DMS 273 treated with DMSO at 0.1 percent for 48 hours (cell line): ENCODE results near the gene SEC61A1.

ENCODE experiments used
- DNase-seq: peaks from one replicate; lab custom pipeline; 2025; lab: John Stamatoyannopoulos, UW

Gene SEC61A1

DNA sequence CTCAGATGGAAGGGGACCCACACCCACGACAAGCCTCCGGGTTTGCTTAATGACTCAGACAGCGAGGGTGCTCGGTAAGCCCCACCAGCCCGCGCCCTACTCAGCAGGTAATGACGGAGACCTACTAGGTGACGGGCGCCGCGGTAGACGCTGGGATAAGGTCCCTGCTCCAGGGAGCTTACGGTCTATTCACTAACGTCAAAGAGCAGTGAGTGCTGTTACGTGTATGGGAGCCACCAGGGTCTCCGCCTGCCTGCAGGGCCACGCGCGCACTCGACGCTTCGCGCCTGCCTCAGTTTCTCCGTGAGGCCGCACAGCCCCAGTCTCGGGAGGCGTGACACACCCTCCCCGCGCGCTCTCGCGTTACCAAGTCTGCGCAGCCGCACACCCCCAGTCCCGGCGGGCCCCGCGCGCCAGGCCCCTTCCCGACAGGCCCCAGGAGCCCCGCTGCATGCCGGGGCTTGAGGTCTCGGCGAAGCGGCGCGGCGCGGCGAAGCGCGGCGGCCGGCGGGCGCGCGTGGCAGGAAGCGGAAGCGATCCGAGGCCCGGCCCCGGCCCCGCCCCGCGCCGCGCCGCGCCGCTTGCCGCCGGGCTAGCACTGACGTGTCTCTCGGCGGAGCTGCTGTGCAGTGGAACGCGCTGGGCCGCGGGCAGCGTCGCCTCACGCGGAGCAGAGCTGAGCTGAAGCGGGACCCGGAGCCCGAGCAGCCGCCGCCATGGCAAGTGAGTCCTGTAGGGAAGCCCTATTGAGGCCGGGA is at the start of gene SEC61A1:
Gene SEC61A1 (plus strand): TSS at position 601 of the 758 bp plus-strand sequence. CDS start 116 bp downstream, at position 717.
- peak; percentile 82 for DNase-seq

DNA sequence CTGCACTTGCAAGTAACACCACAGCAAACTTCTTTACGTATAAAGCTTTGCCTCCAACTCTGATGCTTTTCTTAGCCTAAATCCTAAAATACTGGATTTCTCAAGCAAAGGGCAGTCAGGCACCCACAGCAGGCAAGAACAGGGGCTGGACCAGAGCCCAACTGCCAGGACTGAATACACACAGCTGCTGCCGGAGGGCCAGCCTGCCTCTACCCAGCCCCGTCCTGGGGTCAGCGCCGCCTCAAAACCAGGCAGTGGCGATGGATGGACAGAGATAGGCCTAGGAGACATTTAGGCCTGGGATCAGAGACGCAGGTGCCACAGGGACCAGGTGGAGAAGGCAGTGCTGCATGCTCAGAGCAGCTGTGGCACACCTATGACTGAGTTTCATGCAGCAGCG is 47.6 kb upstream of the SEC61A1 start:
- no peak for DNase-seq

DNA sequence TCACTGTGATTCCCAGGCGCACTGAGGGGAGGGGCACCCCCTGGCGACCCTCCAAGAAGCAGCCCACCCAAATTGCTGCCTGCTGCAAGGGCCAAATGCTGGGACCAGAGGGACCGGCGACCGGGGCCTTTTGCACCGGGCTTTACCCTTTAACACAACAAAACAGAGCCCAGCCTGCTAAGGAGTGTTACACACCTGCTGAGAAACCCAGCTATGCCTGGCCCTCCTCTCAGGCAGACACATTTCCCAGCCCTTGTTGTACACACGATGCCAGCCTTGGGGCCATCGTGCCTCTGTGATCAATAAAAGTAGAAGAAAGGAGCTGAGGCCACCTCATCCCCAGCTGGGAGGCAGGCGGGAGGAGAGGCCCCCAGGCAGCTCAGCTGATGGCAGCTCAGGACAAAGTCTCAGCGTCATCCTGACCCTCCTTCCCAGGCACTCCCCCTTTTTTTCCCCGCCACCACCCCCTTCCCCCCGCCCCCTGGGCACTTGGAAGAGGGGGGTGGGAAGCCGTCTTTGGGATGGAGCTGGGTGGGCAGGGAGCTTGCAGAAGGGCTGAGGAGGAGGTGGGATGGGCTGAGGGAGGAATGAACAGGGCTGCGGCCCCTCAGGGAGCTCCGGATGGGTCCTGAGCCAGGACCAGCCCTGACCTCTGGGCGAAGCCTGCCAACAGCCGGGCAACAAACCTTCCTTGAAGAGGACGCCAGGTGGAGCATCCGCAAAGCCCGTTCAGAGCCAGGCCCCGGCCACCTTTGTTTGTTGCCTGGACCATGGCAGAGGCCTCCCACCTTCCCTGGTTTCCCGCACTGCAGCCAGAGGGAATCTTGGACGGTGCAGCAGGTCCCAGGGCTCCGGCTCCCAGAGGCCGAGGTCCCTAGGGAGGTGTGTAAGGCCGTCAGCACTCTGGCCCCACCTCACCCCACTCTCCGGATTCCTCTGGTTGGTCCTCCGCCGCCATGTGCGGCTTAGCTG is 45.9 kb upstream of the SEC61A1 start:
- DNase-seq: no peak

DNA sequence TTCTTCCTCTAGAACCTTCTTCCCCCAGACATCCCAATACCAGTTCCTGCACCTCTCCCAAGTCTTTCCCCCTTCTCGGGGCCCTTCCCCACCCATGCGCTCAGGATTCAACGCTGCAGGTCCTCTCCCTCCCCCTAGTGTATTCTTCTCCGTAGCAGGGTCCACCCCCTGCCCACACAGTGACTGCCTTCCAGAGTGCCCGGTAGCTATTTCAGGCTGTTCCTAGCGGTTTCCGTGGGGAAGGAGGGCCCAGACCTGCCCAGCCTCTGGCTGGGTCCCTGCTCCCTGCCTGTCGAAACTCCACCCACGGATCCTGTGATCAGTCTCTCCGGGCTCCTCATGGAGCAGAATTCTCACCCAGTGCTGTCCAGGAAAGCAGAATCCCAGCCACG is 45.2 kb upstream of the SEC61A1 start:
- DNase-seq: no peak

- no peak for DNase-seq
Measured at GRCh38 chr3:128009952-128010846, 42.0 kb upstream of the SEC61A1 start.

DNA sequence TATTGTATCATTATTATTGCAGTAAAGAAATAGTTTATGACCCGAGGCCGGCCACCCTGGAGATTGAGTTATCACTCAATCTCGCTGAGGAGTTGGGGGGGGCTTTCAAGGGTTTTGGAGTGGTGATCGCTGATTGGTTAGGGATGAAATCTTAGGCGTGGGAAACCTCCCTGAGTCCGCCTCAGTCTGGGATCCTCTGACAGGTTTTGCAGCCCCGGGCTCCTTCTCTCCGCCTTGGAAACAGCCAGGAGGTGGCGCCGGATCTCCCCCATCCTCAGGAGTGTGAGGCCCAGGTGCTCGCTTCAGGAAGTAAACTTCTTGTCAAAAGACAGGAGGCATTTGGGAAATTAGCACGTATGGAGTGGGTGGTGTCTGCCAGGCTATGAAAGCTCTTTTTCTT is 41.1 kb upstream of the SEC61A1 start:
- peak; percentile 57 for DNase-seq

GRCh38 chr3:128012050-128012449 is 40.2 kb upstream of the SEC61A1 start:
- DNase-seq: no peak

GRCh38 chr3:128014548-128014947 is 37.7 kb upstream of the SEC61A1 start:
- no peak for DNase-seq

DNA sequence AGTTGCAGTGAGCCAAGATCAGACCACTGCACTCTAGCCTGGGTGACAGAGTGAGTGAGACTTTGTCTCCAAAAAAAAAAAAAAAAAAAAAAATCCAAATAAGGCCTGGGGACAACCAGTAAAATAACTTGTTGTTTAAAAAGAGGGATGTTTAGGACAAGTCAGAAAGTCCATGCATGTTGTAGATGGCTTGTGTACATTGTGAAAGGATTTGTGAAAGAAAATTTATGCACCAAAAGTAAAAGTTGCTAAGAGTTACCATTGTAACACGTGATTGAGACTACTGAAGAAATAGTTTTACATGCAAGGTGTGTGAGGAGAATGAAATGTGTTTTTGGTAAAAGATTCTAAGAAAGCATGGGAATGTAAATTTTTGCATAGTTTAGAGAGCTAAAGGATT is 35.7 kb upstream of the SEC61A1 start:
- DNase-seq: no peak

DNA sequence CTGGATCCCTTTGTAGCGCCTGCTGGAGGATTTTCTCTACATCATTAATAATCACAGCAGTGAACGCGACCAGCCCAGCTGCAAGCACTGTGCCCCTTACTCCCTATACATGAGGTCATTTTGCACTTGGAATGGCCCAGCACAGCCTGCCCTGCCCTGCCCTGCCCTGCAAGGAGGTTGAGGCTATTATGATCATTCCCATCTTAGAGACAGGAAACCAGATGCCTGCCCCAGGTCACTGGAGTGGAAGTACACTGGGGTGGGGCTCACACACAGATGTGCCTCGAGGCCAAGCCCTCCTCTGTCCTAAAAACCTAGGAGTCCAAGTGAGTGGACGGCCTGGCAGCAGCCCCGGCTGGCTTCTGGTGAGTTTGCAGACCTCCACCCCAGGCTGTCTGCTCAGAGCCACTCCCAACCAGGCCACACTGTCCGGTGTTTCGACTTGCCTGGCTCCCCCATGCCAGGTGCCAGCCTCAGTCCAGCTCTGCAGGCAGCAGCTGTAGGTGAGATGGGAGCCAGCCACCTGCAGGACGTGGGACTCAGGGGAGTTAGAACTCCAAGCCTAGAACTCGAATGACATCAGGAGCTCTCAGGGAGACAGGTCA is 30.4 kb upstream of the SEC61A1 start:
- DNase-seq: no peak

DNA sequence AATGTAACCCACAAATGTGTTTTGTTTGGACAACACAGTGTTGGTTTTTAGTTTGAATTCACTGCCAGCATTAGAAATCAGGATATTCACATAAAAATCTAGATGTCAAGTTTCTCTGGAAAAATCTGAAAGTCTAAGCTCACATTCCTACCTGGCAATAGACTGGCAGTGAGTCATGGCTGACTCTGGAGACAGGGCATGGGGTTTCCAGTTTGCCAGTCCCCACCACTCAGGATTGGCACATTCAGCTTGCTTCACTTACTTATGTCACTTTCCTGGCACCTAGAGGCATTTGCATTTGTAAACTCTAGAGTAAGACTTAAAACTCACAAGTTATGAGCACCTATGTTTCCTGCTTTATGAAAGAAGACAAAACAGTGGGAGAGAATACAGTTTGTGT is 19.1 kb upstream of the SEC61A1 start:
- no peak for DNase-seq

DNA sequence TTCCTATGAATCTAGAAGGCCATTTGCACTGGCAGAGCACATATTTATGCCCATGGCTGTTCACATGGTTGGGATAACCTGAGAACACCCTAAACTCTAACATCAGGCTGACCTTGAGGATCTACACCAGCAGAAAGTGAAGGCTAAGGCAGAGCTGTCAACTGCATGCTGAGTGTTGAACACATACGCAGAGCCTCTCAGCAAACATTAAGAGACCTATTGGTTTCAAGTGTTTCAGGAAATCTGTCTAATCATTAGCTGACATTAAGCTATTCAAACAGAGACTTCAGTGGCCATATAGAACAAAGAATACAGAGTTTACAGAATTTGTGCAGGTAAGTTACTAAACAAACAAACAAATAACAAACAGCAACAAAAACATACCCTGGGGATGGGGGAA is 16.1 kb upstream of the SEC61A1 start:
- no peak for DNase-seq

- DNase-seq: no peak
Measured at GRCh38 chr3:128040041-128040440, 12.2 kb upstream of the SEC61A1 start.

GRCh38 chr3:128040660-128041059 is 11.6 kb upstream of the SEC61A1 start:
- DNase-seq: no peak

- peak; percentile 33 for DNase-seq
Measured at GRCh38 chr3:128041344-128041743, 10.9 kb upstream of the SEC61A1 start.

DNA sequence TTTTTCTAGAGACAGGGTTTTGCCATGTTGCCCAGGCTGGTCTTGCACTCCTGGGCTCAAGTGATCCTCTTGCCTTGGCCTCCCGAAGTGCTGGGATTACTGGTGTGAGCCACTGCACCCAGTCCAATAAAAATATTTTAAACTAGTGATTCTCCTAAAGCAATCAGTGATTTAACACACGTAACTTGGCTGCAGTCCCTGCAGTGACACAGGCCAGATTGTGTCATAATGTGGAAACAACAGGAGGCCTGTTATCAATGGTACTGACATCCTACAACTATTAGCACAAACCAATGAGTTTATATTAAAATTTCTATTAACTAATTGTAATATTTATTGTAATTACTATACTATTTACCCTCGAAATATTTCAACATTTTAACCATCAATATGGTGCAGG is 1.6 kb upstream of the SEC61A1 start:
- DNase-seq: no peak

- DNase-seq: no peak
Measured at GRCh38 chr3:128051459-128051836, 789 bp upstream of the SEC61A1 start.

DNA sequence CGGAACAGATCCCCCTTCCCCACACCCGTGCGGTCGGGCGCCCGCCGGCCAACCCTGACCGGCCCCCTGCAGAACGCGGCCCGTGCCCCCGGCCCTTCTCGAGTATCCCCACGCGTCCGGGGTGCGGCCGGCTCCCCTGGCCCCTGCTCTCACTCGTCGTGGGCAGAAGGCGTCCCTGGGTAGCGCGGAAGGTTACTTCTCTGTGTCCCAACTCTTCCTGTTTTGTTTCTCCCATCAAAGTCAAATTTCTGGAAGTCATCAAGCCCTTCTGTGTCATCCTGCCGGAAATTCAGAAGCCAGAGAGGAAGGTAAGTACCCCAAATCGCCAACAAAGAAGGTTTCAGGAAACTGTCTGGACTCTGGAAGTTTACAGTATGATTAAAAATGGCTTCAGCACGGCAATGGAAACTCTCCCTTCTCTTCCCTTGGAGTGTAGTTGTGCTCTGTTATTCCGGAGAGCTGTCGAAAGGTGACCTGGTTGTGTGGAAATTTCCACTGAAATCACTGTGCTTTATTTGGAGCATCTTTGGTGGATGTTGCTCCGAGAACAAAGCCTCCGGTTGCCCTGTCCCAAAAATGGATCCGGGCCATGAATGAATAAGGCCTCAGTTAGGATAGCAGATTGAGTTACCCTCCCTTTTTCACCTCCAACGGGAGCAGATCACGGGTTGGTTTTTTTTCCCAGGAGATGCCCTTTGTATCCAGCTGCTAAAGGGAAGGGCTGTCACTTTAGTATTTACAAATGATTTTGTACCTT is 536 bp downstream of the SEC61A1 start:
- DNase-seq: peak; percentile 36

DNA sequence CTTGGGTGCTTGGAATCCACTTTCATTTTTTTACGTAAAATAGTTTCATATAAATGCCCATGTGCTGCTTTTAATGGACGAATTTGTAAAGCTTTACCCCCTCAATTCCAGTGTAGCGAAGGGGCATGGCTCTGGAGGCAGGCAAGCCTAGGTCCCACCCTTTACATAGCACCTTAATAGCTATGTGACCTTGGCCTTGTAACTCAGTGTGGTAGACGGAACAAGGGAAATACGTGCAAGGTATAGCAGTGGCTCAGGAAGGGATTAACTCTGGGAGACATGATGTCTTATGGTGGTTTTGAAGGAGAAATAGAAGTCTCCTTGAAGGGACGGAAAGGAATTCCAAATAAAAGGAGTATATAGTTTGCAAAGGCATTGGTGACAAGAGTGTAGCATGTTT is 1.4 kb downstream of the SEC61A1 start:
- no peak for DNase-seq

- no peak for DNase-seq
Measured at GRCh38 chr3:128054367-128054766, 2.1 kb downstream of the SEC61A1 start.

DNA sequence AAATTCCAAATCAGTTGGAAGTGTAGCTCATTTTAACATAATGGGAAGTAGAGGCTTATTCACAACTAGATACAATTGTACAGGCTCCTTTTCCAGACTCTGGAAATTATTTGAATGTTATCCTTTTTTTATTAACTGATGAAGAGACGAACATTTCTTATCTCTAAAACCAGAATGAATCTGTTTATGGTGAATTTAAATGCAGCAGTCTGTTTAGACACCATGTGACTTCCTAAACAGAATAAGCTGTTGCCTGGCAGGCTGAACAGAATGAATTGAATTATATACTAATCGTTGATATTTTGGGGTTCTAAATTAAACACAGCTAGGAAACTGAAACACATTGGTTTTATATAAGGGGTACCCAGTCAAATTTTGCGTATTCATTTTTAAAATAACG is 4.0 kb downstream of the SEC61A1 start:
- no peak for DNase-seq
